Panc1 (cell line): ENCODE measurements around the gene PDE4B. TPM values are rescaled to one million over a fixed set of nuclear protein-coding genes. Genes with fewer than 3 reads are reported as not detected.

ENCODE experiments used
- ATAC-seq: fragments of 200-7000 bp; cut with Tn5 transposase; 2 replicates; pipeline ENCODE4 v1.9.1; 2020; ENCODE audit warnings: mild to moderate bottlenecking, moderate library complexity
- BruUV-seq: library from RNA; stranded (reverse); fragments of 400-500 nt; replicated peaks from 2 replicates; lab custom pipeline; 2021; lab: Mats Ljungman, UMichigan
- CTCF ChIA-PET: fragments of 300-600 bp; sonication (Branson Sonifier 250); formaldehyde crosslinking; loops from one replicate; lab custom pipeline; 2022; ENCODE audit warnings: antibody characterized with exemption; lab: Charles Lee
- POLR2A ChIA-PET: fragments of 300-600 bp; sonication (Branson Sonifier 250); formaldehyde crosslinking; loops from one replicate; lab custom pipeline; 2022; ENCODE audit warnings: antibody characterized with exemption; lab: Charles Lee
- DNase-seq: peaks from one replicate; pipeline ENCODE4 v3.0.0-alpha.2; 2010; ENCODE audit warnings: low read depth, low spot score
- H3K27ac ChIP-seq: 2 replicates; pipeline ENCODE4 v1.5.1; 2011; ENCODE audit warnings: mild to moderate bottlenecking, low read length, inconsistent platforms
- H3K27me3 ChIP-seq: fragments of 200-500 bp; sonication (Bioruptor generic); 2 replicates; pipeline ENCODE4 v1.6.0; 2014; ENCODE audit warnings: low read length, inconsistent platforms; ENCODE audit not compliant: control insufficient read depth, insufficient read depth
- H3K36me3 ChIP-seq: fragments of 200-500 bp; sonication (Bioruptor generic); 2 replicates; pipeline ENCODE4 v1.5.1; 2014; ENCODE audit warnings: inconsistent platforms, mild to moderate bottlenecking, low read length, moderate library complexity; ENCODE audit not compliant: control insufficient read depth, insufficient read depth
- H3K4me1 ChIP-seq: 2 replicates; pipeline ENCODE4 v1.5.1; 2011; ENCODE audit warnings: inconsistent platforms, mild to moderate bottlenecking, low read length, moderate library complexity; ENCODE audit not compliant: control insufficient read depth, insufficient read depth
- H3K4me3 ChIP-seq, 2 experiments: 2 replicates each; pipeline ENCODE4 v1.5.1; 2011 to 2012; ENCODE audit warnings: low read depth in 2 of 2, low read length in 2 of 2, mild to moderate bottlenecking in 2 of 2, inconsistent platforms in 1 of 2, moderate library complexity in 1 of 2
- H3K9me3 ChIP-seq: fragments of 200-500 bp; sonication (Bioruptor generic); 2 replicates; pipeline ENCODE4 v1.5.1; 2014; ENCODE audit warnings: low read depth, mild to moderate bottlenecking, inconsistent platforms, low read length, moderate library complexity; ENCODE audit not compliant: control insufficient read depth, insufficient read depth
- CTCF ChIP-seq: fragments of 450-650 bp; IDR thresholded peaks from 2 replicates; pipeline ENCODE4 v1.5.1; 2017; ENCODE audit warnings: mild to moderate bottlenecking
- POLR2AphosphoS5 ChIP-seq: IDR thresholded peaks from 2 replicates; pipeline ENCODE4 v1.6.1; 2012; ENCODE audit warnings: mild to moderate bottlenecking, low read depth, low read length, moderate library complexity
- REST ChIP-seq, 2 experiments: IDR thresholded peaks; 2 replicates each; pipeline ENCODE4 v1.6.1; 2011 to 2012; ENCODE audit warnings: low read depth in 2 of 2, control low read depth in 1 of 2, low read length in 1 of 2, mild to moderate bottlenecking in 1 of 2, moderate library complexity in 1 of 2; ENCODE audit not compliant: insufficient read depth in 1 of 2
- SIN3A ChIP-seq: IDR thresholded peaks from 2 replicates; pipeline ENCODE4 v1.6.1; 2012; ENCODE audit warnings: low read depth, mild to moderate bottlenecking, low read length, moderate library complexity, borderline replicate concordance; ENCODE audit not compliant: insufficient read depth
- TCF7L2 ChIP-seq: IDR thresholded peaks from 2 replicates; pipeline ENCODE4 v1.6.1; 2011; ENCODE audit warnings: mild to moderate bottlenecking, low read depth, low read length, inconsistent platforms
- in situ Hi-C: cut with HindIII; loops from 2 replicates; pipeline ENCODE4 v1.10.0; 2016; ENCODE audit warnings: low sequenced_read_pairs, low pct_unique_long_range_greater_than_20kb
- intact Hi-C: fragments of 100-400 bp; cut with micrococcal nuclease; formaldehyde crosslinking; loops from one replicate; pipeline ENCODE4 v1.10.0; 2022; ENCODE audit not compliant: unreplicated experiment
- total RNA-seq: library from RNA; stranded (reverse); gene quantifications from one replicate; pipeline ENCODE4 v1.2.1, GENCODE V29; 2021; ENCODE audit not compliant: unreplicated experiment

PDE4B gene
- total RNA-seq, 1 experiment from 2014 or later = 0.26 TPM

- Histone ChIP-seq H3K27ac (no peak overlapping the region), H3K9me3 (no peaks in the 10 kb centered on the region), H3K4me3 (no peak overlapping the region), H3K27me3 (no peaks in the 10 kb centered on the region), H3K4me1 (no peaks in the 10 kb centered on the region), H3K36me3 (no peaks in the 10 kb centered on the region)
- ATAC-seq (no peak), DNase-seq (no peak)
- ChIA-PET POLR2A (no interaction called here), CTCF (no interaction called here)
- in situ Hi-C loops (no loop called here), intact Hi-C loops (no loop called here)
- TF ChIP-seq TCF7L2 = no peak
- TF ChIP-seq REST (IDR thresholded peaks at IDR 0.05; ENCODE audit: insufficient read depth in 1 of 2, low read depth in 2 of 2, low read length in 1 of 2) = no peak
- TF ChIP-seq SIN3A = no peak
- TF ChIP-seq CTCF = no peak
- no peak for TF ChIP-seq POLR2AphosphoS5
- BruUV-seq = no TSS peak
Observed at GRCh38 chr1:66394603-66395002, 601.9 kb downstream of the PDE4B start.

- no peaks in the 10 kb centered on the region for H3K27me3 ChIP-seq
- H3K36me3 ChIP-seq = no peaks in the 10 kb centered on the region
- ChIA-PET POLR2A (no interaction called here), CTCF (no interaction called here)
- in situ Hi-C loops (no loop called here), intact Hi-C loops (no loop called here)
- H3K4me1 ChIP-seq = no peaks in the 10 kb centered on the region
- no peak overlapping the region for H3K27ac ChIP-seq
- H3K9me3 ChIP-seq = no peaks in the 10 kb centered on the region
- DNase-seq = no peak
- no peak overlapping the region for H3K4me3 ChIP-seq
- no peak for ATAC-seq
- no TSS peak for BruUV-seq
- TF ChIP-seq SIN3A = no peak
- no peak for TF ChIP-seq CTCF
- TF ChIP-seq REST (IDR thresholded peaks at IDR 0.05; ENCODE audit: insufficient read depth in 1 of 2, low read depth in 2 of 2, low read length in 1 of 2) = no peak
- no peak for TF ChIP-seq TCF7L2
- no peak for TF ChIP-seq POLR2AphosphoS5
Observed at GRCh38 chr1:66395202-66396061, 602.7 kb downstream of the PDE4B start.
